GM18909 (cell line): ENCODE measurements around the gene RPL10A.
"Not testable (repeated sequence)": the region's sequence is repeated elsewhere in the genome, so short reads cannot be mapped to it uniquely, and the experiment has no call there.

Source experiments
- ATAC-seq: cut with Tn5 transposase; IDR thresholded peaks from one replicate; pipeline ENCODE4 v1.9.1; 2021; ENCODE audit warnings: mild to moderate bottlenecking; ENCODE audit not compliant: unreplicated experiment, poor library complexity

Gene RPL10A

DNA sequence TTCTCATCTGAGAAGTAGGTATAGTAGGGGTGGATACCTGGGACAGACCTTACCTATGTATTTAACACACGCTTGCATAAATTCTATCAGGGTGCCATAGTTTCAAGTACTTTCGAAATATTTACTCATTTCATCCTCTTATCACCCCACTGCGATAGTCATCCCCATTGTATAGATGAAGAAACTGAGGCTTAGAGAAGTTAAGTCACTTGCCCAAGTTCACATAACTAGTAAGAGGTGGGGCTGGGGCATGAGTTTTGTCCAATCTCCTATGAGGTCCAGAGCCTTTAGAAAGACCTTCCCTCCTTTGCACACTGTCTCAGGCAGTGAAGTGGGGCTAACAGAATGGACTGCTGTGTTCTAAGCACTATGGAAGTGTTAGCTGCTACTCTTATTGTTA, 38.3 kb downstream of the RPL10A start:
- ATAC-seq: no peak

DNA sequence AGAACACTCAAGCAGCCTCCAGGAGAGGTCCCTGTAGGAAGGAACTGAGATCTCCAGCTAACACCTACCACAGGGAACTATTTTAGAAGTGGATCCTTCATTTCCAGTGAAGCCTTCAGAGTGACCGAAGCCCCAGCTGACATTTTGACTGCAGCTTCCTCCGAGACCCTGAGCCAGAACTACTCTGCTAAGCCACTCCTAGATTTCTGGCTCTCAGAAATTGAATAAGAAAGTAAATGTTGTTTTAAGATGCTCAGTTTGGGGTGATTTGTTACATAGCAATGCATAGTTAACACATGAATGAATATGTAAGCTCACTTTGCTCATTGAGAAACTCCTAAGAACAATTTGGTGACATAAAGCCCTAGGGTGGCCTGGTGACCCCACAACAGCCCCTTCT, 39.0 kb downstream of the RPL10A start:
- ATAC-seq: no peak

DNA sequence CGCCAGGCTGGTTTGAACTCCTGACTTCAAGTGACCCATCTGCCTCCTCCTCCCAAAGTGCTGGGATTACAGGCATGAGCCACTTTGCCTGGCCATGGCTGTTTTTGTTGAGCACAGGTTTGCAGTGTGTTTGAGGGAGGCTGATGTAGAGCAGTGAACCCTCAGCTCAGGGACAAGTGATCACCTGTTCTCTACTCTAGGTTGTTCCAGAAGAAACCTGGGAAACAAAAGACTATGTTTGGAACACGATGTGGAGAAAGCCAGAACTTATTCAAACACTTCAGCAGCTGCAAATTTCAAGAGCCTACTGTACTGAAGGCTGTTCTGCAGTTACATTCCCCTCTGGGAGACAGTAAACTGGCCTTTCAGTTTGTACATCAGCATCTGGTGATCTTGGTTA, 39.8 kb downstream of the RPL10A start:
- ATAC-seq: no peak

DNA sequence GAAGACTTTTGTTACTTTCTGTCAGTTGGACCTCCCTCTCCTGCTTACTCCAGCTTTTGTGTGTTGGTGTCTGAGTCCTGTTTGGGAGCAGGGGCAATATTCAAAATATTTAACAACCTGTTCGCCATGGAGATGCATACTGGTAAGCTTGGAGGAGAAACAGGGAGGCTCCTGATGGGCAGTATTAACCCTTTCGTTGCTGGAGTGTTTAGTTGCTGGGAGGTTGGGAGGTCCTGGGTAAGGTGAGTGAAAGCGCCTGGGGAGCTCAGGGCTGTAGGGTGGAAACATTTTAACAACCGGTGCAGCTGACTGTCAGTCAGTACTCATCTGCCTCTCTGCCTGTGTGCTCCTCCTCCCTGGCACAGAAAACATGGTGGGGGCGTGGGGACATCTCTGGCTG, 40.3 kb downstream of the RPL10A start:
- no peak for ATAC-seq

DNA sequence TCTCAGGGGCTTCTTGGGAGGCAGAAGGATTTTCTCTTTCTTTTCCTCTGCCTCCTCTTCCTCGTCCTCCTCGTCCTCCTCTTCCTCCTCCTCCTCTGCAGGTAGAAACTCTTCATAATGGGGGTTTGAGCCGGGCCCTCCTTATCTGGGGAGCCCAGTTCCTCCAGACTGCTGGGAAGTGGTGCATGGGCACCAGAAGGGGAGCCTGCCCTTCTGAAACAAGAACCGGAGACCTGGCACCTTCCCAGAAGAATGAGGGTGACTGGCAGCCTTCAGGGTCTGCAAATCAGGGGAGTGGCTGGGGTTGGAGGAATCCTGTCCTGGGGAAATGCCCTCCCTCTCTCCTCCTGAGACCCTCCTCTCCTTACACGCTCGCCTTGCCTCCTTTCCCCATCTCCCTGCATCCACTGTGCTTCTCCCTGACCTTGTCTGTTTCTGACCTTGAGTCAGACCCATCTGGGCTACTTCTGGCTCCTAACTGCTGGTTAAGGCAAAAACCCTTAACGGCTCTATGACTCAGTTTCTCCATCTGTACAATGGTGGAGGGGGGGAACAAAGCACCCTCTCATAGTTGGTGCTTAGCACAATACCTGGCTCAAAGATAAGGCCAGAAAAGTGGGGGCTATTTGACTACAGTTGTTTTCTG, 42.8 kb downstream of the RPL10A start:
- ATAC-seq: no peak

DNA sequence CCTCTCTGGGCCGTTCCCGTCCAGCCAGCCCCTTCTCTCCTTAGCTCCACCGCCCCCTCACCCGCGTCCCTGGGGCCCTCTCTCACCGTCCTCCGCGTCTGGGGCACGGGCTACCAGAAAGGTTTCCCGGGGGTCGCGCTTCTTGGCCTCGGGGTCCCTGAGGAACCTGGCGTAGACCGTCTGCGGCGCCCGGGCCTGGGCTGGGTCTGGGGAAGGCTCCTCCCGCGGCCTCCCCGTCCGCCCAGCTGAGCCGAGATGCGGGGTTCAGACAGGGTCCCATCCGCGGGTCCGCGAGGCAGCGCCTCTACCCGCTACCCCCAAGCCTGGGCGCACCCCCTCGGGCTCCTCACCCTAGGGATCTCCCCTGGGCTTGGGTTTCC, 43.4 kb downstream of the RPL10A start:
- ATAC-seq: no peak

DNA sequence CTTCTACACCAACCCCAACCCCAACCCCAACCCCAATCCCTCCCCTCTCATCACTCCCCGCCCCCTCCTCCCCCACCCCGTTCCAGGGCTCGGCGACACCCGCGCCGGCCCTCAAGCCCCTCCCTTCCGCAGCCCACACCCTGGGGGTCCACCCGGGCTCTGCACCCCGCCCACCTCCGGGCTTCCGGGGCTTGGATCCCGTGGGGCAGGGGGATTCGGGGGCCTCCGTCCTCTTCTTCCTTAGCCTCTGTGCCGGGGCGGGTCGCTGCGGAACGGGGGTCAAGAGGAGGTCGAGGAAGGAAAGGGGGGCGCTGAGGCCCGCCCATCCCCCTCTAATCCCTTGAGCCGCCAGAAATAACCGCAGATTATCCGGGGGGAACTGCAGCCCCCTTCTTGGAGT, 43.8 kb downstream of the RPL10A start:
- no peak for ATAC-seq

DNA sequence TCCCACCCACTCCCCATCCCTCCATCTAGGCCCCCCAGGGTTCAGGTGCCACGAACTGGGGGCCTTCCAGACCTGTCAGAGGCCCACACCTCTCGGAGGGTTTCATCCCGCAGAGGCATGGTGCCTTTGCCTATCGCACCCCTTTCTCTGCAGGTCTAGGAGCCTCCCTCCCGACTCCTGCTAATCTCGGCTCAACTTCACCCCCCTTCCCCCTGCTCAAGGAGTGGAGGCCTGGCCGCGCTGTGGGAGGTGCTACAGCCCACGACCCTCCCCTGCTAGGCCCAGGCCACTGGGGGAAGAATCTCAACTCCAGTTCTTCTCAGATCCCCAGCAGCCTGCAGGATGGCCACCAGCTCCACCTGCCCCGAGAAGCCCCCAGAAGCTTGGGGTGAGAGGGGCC, 44.5 kb downstream of the RPL10A start, which contains the start of gene TULP1:
Gene TULP1 (minus strand): TSS at position 157 of the 400 bp plus-strand sequence. CDS start 38 bp downstream, at position 119.
- no peak for ATAC-seq

DNA sequence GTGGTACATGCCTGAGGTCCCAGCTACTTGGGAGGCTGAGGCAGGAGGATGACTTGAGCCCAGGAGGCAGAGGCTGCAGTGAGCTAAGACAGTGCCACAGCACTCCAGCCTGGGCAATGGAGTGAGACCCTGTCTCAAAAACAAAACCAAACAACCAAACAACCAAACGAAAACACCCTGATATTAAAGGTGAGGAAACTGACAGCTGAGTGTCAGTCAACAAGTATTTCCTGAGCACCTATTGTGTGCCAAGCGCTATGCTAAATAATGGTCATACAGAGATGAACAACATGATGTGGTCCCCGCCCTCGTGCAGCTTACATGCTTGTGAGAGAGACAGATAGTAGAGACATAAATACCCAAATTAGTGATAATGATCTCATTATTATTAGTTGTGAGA, 46.4 kb downstream of the RPL10A start:
- no peak for ATAC-seq

DNA sequence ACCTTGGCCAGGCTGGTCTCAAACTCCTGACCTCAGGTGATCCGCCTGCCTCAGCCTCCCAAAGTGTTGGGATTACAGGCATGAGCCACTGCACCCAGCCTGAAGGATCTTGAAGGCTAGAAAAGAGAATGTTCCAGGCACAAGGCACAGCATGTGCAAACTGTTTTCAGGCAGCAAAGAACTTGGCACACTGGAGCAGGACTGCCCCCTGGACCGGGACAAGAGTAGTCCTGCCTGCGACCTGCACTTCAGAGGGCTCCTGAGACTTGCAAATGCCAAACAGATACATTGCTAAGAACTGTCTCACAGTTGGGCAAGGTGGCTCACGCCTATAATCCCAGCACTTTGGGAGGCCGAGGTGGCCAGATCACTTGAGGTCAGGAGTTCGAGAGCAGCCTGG, 47.7 kb downstream of the RPL10A start:
- ATAC-seq: not testable (repeated sequence)

DNA sequence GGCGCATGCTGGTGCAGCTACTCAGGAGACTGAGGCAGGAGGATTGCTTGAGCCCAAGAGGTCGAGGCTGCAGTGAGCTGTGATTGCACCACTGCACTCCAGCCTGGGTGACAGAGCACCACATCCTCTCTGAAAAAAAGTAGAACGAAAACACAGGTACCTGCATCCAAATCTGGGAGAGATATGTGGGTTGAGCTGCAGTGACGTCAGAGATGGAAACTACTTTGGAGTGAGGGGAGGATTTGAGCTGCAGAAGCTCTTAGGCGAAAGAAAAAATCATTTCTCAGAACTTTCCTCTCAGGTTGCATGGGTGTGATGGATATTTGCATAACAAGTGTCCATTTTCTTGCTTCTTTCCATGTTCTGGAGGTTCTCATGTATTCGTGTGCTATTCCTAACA, 48.5 kb downstream of the RPL10A start:
- no peak for ATAC-seq

DNA sequence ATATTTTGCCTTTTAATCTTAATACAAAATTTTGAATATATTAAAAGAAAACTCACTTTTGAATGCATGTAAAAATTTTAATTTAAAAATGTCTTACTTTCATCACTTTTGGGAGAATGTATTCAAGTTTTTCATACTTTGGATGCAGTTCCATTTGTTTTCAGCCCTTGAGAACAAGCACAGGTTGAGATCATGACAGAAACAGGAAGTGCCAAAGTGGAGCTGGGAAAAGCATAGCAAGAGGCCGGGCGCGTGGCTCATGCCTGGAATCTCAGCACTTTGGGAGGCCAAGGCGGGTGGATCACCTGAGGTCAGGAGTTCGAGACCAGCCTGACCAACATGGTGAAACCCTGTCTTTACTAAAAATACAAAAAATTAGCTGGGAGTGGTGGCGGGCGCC, 49.8 kb downstream of the RPL10A start:
- ATAC-seq: not testable (repeated sequence)

DNA sequence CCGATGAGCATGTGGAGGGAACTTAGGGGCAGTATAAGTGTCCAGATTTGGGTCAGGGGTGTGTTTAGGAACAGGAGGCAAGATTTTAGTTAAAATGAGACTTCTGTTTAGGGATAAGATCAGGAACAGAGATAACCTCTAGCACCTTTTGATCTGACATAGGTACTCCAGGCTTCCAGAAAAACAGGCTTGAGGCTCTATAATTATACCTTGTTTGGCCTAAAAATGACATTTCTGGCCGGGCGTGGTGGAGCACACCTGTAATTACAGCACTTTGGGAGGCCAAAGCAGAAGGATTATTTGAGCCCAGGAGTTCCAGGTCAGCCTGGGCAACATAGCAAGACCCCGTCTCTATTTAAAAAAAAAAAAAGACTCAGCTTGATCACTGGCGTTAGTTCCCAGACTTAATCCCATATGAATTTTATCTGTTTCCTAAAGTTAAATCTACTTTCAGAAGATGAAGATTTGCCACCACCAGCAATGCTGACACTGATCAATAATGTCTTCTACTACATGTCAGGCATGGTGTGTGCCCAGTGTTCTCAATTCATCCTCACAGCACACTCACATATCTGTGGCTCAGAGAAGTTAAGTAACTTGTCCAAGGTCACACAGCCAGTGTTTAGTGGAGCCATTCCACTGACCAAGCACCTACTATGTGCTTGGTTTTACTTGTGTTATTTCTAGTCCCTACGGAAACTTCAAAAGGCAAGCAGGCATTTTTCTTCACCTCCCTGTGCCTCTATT, 50.5 kb downstream of the RPL10A start:
- ATAC-seq: no peak

DNA sequence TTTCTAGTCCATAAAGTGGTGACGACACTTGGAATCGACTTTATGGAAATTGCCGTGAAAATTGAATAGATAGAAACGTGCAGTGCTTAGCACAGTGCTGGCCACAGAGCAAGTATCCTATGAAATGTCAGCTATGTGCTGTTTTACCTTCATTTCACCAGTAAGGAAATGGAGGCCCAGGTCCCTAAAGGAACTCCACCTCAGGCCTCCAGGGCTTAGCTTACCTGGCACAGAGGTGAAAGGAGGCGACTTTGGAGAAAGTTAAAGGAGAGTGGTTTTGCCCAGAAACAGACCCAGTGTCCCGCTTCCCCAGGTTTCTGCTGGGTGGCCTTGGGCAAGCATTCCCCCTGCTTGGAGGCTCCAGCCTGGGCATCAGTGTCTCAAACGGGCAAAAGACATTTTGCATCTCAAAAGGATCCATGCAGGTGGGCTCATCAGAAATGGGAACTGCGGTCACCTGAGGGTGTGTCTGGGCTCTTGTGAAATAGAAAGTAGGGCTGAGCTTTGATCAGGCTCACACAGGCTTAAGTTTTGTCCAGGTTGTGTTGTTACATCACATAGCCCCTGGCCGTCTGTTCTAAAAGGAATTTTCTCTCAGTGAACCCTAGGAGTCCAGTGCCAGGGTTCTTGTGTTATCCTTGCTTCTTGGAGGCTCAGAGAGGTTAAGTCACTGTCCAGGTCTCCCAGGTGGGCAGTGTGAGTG, 51.3 kb downstream of the RPL10A start:
- ATAC-seq: no peak
